GM19468 (cell line): ENCODE results near the gene FSTL4.
"Not testable (repeated sequence)": the region's sequence is repeated elsewhere in the genome, so short reads cannot be mapped to it uniquely, and the experiment has no call there.

Source experiments
- ATAC-seq: cut with Tn5 transposase; IDR thresholded peaks from one replicate; pipeline ENCODE4 v1.9.1; 2021; ENCODE audit warnings: mild to moderate bottlenecking, moderate library complexity, moderate number of reproducible peaks; ENCODE audit not compliant: unreplicated experiment; ENCODE audit errors: extremely low read depth

The FSTL4 gene

DNA sequence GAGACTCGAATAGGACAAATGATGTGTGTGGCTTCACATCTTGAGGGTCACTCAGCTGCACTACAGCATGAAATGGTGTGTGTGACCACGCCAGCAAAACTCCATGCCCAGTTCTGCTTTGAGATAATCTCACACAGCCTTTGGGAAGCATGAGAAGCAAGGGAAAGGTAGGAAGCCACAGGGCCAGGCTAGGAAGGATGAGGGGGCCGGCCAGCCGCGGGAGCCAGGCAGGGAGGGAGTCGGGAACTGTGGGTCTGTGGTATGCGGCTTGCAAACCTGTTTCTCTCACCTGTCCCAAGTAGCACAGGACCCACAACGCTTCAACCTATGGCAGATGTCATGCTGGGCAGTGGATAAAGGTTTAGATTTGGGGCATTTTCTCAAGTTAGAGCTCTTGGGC lies 418.5 kb downstream of the FSTL4 start:
- ATAC-seq = no peak

DNA sequence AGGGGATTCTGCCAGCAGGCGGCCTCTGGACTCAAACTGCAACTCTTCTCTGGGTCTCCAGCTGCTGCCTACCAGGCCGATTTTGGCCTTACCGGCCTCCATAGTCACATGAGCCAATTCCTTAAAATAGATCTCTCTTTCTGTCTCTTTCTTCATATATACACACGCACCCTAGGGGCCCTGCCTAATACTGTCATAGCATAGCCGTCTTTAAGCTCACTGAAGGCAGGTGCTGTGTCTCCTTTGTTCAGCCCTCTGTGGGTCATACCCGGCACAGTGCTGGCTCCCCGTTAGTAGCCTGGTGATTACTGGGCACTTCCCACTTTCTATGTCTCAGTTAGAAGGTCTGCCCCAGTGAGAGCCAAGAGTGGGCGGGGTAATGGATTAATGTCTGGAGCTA lies 419.6 kb downstream of the FSTL4 start:
- no peak for ATAC-seq

DNA sequence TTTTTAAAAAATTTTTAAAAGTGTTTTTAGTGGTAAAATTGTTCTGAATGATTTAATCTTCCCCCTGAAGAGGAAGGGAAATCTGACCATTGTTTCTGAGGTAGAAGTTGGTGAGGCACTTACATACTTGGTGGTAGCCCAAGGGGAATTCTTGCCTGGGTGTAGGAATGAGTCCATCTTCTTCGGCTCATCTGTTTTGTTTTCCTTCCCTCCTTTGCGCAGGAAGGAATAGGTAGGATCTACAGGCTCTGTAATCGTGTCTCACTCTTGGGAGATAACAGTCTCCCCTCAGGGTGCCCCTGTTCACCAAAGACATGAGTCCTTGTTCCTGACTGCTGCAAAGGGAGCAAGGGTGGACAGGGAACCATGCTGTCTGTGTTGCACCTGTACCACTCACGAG lies 422.5 kb downstream of the FSTL4 start:
- no peak for ATAC-seq

DNA sequence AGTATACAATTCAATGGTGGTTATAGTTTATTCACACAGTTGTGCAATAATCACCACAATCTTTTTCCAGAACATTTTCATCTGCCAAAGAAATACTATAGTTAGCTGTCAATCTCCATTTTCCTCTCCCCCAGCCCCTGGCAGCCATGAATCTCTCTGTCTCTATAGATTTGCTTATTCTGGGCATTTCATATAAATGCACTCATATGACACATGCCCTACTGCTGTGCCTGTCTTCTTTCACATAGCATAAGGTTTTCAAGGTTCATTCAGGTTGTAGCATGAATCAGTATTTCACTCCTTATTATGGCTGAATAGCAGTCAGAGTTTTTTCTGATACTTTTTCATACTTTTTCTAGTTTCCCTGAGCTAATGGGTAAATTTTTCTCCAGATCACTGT lies 432.9 kb downstream of the FSTL4 start:
- ATAC-seq = no peak

DNA sequence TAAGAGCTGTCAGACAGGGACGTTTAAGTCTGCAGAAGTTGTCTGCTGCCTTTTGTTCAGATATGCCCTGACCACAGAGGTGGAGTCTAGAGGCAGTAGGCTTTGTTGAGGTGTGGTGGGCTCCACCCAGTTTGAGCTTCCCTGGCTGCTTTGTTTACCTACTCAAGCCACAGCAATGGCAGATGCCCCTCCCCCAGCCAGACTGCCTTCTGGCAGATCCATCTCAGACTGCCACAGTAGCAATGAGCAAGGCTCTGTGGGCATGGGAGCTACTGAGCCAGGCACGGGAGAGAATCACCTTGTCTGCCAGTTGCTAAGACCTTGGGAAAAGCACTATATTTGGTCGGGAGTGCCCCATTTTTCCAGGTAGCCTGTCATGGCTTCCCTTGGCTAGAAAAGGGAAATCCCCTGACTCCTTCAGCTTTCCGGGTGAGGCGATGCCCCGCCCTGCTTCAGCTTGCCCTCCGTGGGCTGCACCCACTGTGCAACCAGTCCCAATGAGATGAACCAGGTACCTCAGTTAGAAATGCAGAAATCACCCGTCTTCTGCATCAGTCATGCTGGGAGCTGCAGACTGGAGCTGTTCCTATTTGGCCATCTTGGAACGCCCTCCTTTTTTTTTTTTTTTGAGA lies 441.5 kb downstream of the FSTL4 start:
- ATAC-seq = not testable (repeated sequence)

DNA sequence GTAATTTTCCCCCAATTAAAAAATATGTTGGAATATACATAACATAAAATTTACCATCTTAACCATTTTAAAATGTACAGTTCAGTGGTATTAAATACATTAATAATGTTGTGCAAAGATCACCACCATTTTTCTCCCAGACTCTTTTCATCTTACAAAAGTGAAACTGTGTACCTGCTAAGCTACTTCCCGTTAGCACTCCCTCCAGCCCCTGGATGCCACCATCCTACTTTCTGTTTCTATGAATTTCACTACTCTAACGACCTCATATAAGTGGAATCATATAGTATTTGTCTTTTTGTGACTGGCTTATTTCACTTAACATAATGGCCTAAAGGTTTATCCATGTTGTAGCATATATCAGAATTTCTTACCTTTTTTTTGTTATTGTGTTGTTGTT lies 447.6 kb downstream of the FSTL4 start:
- no peak for ATAC-seq

DNA sequence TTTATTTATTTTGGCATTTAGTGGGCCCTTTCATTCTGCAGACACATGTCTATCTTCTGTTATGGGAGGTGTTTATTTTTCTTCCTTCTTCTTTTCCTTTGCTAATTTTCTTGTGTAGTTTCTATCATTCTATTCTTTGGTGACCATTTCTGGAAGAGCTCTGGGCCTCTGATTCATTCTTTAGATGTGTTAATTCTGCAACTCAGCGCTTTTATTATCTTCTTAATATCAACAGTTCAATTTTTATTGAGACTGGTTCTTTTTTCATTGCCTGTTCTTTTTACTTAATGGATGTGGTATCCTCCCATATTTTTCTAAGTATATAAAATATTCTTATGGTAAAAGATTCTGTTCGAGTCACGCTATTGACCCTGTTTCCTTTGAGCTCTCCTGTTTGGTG lies 448.5 kb downstream of the FSTL4 start:
- no peak for ATAC-seq

DNA sequence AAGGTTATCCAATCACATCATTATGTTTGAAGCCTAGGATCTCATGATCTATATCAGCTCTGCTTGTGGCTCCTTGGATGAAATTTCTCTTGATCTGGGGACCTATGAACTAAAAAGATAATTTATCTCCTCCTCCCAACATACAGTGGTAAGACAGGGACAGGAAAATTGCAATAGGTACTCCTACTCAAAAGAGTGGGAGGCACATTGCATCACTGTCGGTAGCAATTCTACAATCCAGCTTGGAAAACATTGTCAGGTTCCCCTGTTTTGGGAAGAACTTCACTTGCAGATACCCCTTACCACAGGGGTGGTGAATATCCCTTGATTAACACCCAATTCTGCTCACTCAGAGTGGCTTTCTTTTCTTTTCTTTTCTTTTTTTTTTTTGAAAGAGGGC lies 452.8 kb downstream of the FSTL4 start:
- ATAC-seq = no peak

DNA sequence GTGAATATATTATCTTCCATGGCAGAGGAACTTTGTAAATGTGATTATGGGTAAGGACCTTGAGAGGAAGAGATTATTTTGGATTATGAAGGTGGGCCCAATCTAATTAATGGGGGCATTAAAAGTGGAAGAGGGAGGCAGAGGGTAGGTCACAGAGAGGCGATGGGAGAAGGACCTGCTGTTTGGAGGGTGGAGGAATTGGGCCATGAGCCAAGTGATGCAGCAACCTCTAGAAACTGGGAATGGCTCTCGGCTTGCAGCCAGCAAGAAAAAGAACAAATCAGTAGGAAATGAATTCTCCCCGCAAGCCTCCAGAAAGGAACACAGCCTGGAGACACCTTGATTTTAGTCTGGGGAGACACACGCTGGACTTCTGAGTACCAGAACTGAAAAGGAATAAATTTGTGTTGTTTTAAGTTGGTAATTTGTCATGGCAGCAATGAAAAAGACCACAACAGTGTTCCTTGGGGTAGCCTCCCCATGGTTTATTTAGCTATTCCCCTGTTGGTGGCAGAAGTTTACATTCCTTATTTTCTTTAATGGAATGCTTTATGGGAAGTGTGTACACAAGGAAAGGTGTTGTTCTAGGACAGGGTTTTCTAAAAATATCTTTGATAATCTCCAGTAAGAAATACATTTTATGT lies 456.9 kb downstream of the FSTL4 start:
- ATAC-seq = no peak

DNA sequence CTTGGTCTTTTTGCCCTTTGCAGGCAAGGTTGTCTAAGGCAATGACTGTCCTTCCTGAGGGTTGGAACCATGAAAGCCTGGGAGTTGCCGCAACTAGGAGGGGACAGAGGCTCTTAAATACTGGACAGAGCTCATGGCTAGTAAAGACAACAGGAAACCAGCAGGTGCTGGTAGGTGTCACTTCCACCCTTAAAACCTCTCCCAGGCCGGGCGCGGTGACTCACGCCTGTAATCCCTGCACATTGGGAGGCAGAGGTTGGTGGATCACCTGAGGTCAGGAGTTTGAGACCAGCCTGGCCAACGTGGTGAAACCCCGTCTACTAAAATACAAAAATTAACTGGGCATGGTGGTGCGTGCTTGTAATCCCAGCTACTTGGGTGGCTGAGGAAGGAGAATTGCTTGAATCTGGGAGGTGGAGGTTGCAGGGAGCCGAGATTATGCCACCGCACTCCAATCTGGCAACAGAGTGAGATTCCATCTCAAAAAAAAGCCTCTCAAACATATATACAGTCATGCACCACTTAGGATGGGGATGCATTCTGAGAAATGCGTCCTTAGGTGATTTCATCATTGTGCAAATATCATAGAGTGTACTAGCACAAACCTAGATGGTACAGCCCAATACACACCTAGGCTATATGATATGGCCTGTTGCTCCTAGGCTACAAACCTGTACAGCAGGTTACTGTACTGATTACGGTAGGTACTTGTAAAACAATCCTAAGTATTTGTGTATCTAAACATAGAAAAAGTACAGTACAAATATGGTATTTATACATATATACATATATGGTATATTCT lies 457.9 kb downstream of the FSTL4 start:
- no peak for ATAC-seq

DNA sequence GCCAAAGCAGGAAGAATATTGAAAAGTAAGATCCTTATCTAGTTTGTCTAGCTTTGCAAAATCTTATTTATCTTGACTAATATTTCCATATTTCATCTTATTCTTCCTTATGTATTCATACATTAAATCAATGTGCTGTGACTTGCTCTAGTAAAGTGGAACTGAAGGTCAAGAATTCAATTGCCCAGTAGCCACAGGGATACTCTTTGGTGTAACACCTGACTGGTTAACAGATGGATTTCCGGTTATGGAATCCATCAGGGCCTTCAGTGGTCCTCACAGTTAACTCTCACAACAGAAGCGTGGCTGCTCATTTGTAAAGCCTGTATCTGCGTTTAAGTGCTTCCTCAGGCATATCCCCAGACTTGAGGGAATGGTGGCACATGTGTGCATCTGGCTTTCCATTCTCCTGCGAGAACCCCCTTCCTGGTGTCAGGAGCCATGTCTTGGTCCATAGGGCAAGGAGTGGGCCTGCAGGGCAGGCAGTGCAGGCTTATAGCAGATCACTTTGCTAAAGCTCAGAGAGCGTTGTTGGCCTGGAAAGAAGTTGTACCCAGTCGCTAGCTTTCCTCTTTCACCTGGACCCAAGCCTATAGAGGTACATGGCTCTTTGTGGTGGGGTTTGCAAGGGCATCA lies 461.3 kb downstream of the FSTL4 start:
- no peak for ATAC-seq

DNA sequence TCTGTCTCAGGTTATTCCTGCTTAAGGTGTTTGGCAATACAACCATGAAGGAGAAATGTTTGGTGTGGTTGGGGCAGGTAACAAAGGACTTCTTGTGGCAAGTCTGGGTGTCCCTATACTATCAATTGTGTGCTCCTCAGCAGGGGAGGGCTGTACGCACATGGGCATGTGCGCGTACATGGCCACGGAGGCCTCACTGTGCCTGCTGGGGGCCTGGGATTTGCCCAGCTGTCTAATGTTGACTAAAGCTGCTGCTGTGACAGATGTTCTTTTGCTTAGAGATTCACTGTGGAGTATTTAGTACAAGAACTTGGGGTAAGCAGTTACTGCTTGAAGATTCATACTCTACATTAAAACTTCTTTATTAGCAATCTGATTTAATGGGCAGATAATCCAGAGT lies 463.0 kb downstream of the FSTL4 start:
- no peak for ATAC-seq

DNA sequence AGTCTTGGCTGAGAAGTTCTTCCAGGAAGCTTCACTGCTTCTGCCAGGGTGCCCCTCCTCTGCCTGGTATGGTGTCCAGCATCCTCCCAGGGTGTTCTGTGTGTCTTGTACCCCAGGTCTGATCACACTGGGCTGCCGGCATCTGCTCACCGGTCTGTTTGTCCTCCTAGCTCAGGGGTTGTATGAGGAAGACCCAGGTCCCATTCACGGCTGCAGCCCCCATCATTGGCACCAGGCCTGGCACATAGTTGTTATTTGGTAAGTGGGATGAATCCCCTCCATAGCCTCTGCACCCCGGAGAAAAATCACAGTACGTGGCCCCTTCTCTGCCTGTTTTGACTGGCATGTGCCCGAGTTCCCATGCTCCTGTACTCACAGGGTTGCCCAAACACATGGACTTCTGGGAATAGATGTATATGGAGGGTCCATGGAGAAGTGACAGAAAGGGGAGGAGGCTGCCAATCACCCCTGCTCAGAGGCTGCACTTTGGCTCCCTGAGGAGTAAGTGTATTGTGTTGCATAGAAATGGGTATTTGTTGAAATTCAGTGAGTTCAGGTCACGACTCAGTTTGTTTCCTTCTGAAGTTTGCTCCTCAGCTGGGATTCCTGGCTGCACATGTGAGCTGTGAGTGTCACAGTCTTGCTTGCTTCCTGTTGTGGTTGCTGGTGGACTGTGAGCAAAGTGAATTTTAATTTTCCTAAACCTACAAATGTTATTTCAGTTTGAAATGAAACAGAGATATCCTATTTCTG lies 464.4 kb downstream of the FSTL4 start:
- no peak for ATAC-seq

DNA sequence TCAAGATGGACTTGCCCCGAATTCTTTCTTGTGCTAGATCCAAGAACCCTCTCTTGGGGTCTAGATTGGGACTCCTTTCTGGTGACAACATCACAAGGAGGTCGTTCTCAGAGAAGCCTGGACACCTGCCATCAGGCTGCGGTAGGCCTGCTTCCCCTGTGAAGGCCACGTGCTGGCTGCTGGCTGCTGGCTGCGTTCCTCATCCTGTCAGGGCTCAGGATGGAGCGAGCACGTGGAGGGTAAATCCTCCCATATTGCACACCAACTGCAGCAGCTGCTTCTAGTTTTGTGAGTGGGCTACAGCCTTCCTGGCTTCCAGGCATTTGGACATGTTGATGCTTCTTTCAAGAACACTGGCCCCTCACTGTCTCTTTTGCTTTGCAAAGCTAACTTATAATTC lies 464.9 kb downstream of the FSTL4 start:
- ATAC-seq = no peak
